ENCODE measurements around the gene TNIP2.

DNA sequence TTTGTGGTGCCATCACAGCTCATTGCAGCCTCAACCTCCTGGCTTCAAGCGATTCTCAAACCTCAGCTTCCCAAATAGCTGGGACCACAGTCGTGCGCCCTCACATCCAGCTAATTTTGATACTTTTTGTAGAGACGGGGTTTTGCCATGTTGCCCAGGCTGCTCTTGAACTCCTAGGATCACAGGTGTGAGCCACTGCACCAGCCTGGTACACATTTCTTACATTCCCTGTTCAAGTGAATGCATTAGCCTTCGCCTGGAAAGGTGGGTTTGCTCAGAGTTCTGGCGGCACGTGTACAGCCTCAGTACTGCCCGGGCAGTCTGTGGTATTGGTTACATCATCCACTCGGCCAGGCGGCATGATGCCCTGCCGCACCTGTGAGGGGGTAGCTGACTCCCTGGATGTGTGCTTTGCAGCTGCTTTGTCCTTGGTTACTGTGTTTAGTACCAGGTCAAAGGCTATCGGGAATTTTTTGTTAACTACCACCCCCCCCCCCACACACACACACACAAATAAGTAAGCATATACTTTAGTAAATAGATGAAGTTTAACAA is 57.1 kb downstream of the TNIP2 start:
- TF ChIP-seq, protein P1, sequence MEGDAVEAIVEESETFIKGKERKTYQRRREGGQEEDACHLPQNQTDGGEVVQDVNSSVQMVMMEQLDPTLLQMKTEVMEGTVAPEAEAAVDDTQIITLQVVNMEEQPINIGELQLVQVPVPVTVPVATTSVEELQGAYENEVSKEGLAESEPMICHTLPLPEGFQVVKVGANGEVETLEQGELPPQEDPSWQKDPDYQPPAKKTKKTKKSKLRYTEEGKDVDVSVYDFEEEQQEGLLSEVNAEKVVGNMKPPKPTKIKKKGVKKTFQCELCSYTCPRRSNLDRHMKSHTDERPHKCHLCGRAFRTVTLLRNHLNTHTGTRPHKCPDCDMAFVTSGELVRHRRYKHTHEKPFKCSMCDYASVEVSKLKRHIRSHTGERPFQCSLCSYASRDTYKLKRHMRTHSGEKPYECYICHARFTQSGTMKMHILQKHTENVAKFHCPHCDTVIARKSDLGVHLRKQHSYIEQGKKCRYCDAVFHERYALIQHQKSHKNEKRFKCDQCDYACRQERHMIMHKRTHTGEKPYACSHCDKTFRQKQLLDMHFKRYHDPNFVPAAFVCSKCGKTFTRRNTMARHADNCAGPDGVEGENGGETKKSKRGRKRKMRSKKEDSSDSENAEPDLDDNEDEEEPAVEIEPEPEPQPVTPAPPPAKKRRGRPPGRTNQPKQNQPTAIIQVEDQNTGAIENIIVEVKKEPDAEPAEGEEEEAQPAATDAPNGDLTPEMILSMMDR (conservative IDR thresholded peaks at IDR 0.05 in 1 of 2, IDR thresholded peaks at IDR 0.05 in 1 of 2; ENCODE audit: extremely low read depth in 1 of 2, insufficient read depth in 1 of 2, low read depth in 1 of 2, low read length in 2 of 2), result no peak
- no peak for TF ChIP-seq EZH2 (IDR thresholded peaks at IDR 0.05; ENCODE audit: borderline replicate concordance, low read length)

Measured in mammary epithelial cell (primary cell).